NCI-H446 (cell line): ENCODE measurements around the gene PALD1.
"Not testable (repeated sequence)": the region's sequence is repeated elsewhere in the genome, so short reads cannot be mapped to it uniquely, and the experiment has no call there.

Experiments used
- DNase-seq, 2 experiments: peaks; one replicate each; lab custom pipeline; 2025; lab: John Stamatoyannopoulos, UW

The PALD1 gene

GRCh38 chr10:70604106-70604505, 125.5 kb downstream of the PALD1 start:
- no peak for DNase-seq

- no peak for DNase-seq
Measured at GRCh38 chr10:70605161-70605560, 126.6 kb downstream of the PALD1 start.

- DNase-seq, result no peak
Measured at GRCh38 chr10:70607936-70608335, 129.4 kb downstream of the PALD1 start.

- no peak for DNase-seq
Measured at GRCh38 chr10:70613941-70614340, 135.4 kb downstream of the PALD1 start.

- not testable (repeated sequence) for DNase-seq
Measured at GRCh38 chr10:70614364-70614763, 135.8 kb downstream of the PALD1 start.

GRCh38 chr10:70615211-70615610, 136.6 kb downstream of the PALD1 start:
- DNase-seq, result no peak

GRCh38 chr10:70615784-70616522, 137.4 kb downstream of the PALD1 start:
- DNase-seq, result no peak

- DNase-seq, result no peak
Measured at GRCh38 chr10:70616761-70617160, 138.2 kb downstream of the PALD1 start.
